Osteoblast (primary cell): ENCODE data around the gene CEP63. TPM values are rescaled to one million over a fixed set of nuclear protein-coding genes. Genes with fewer than 3 reads are reported as not detected.
"Not testable (repeated sequence)": the region's sequence is repeated elsewhere in the genome, so short reads cannot be mapped to it uniquely, and the experiment has no call there.

Source experiments
- DNase-seq: peaks from one replicate; pipeline ENCODE4 v3.0.0; 2011; ENCODE audit warnings: low spot score, mixed read lengths; ENCODE audit not compliant: insufficient read length; ENCODE audit errors: missing footprints
- H2AFZ ChIP-seq: 2 replicates; pipeline ENCODE4 v1.6.0; 2011; ENCODE audit warnings: mild to moderate bottlenecking, low read length
- H3K27ac ChIP-seq: 2 replicates; pipeline ENCODE4 v1.5.1; 2011; ENCODE audit warnings: mild to moderate bottlenecking, low read depth, low read length, moderate library complexity
- H3K27me3 ChIP-seq: 2 replicates; pipeline ENCODE4 v1.6.0; 2012; ENCODE audit warnings: mild to moderate bottlenecking, control low read depth, inconsistent platforms, low read length, moderate library complexity; ENCODE audit not compliant: insufficient read depth
- H3K36me3 ChIP-seq: 2 replicates; pipeline ENCODE4 v1.5.1; 2011; ENCODE audit warnings: mild to moderate bottlenecking, low read length, control low read depth, moderate library complexity; ENCODE audit not compliant: insufficient read depth
- H3K4me1 ChIP-seq: 2 replicates; pipeline ENCODE4 v1.5.1; 2011; ENCODE audit warnings: mild to moderate bottlenecking, low read length, control low read depth, moderate library complexity; ENCODE audit not compliant: insufficient read depth
- H3K4me2 ChIP-seq: 2 replicates; pipeline ENCODE4 v1.6.0; 2011; ENCODE audit warnings: mild to moderate bottlenecking, low read length; ENCODE audit not compliant: insufficient read depth
- H3K4me3 ChIP-seq: fragments of 200-600 bp; sonication (generic); 3 replicates; pipeline ENCODE4 v1.5.1; 2012; ENCODE audit warnings: mild to moderate bottlenecking, low read length, inconsistent platforms; ENCODE audit not compliant: insufficient read depth
- H3K79me2 ChIP-seq: 2 replicates; pipeline ENCODE4 v1.6.0; 2012; ENCODE audit warnings: mild to moderate bottlenecking, low read length, control low read depth, inconsistent platforms; ENCODE audit not compliant: insufficient read depth
- H3K9me3 ChIP-seq: 2 replicates; pipeline ENCODE4 v1.5.1; 2011; ENCODE audit warnings: low read depth, low read length, control low read depth
- H4K20me1 ChIP-seq: 2 replicates; pipeline ENCODE4 v1.6.0; 2012; ENCODE audit warnings: mild to moderate bottlenecking, low read length, control low read depth; ENCODE audit not compliant: insufficient read depth
- CTCF ChIP-seq: IDR thresholded peaks from 2 replicates; pipeline ENCODE4 v1.5.1; 2011; ENCODE audit warnings: mild to moderate bottlenecking, low read depth, low read length, moderate library complexity; ENCODE audit errors: extremely low read depth
- total RNA-seq: library from RNA; depleted of rRNA; stranded (reverse); fragments of >200 nt; gene quantifications from 2 replicates; pipeline ENCODE4 v1.2.3, GENCODE V29; 2012

Gene CEP63
- total RNA-seq, 1 donor, result 15.9 TPM

- Histone ChIP-seq H3K4me3 (no peak overlapping the region), H4K20me1 (no peaks in the 10 kb centered on the region), H3K79me2 (no peaks in the 10 kb centered on the region), H3K27ac (no peak overlapping the region), H2AFZ (no peak overlapping the region), H3K4me2 (no peak overlapping the region), H3K27me3 (peaks cover 4% of the 10 kb centered on the region), H3K9me3 (no peaks in the 10 kb centered on the region), H3K36me3 (no peaks in the 10 kb centered on the region), H3K4me1 (no peaks in the 10 kb centered on the region)
- no peak for TF ChIP-seq CTCF
- DNase-seq, result no peak
These were observed 106.9 kb downstream of the CEP63 start for GRCh38 chr3:134592806-134593205.

- Histone ChIP-seq H3K9me3 (no peaks in the 10 kb centered on the region), H3K27ac (no peak overlapping the region), H3K27me3 (peaks cover 4% of the 10 kb centered on the region), H2AFZ (no peak overlapping the region), H3K79me2 (no peaks in the 10 kb centered on the region), H4K20me1 (no peaks in the 10 kb centered on the region), H3K4me1 (no peaks in the 10 kb centered on the region), H3K4me2 (no peak overlapping the region), H3K4me3 (no peak overlapping the region), H3K36me3 (no peaks in the 10 kb centered on the region)
- no peak for TF ChIP-seq CTCF
- no peak for DNase-seq
These were observed 108.5 kb downstream of the CEP63 start for GRCh38 chr3:134594331-134594741.

GRCh38 chr3:134594986-134595385, 109.1 kb downstream of the CEP63 start:
- H3K27ac ChIP-seq, result not testable (repeated sequence)

GRCh38 chr3:134597390-134597970, 111.6 kb downstream of the CEP63 start:
- Histone ChIP-seq H3K36me3 (no peaks in the 10 kb centered on the region), H3K4me3 (no peak overlapping the region), H4K20me1 (no peaks in the 10 kb centered on the region), H3K79me2 (no peaks in the 10 kb centered on the region), H2AFZ (no peak overlapping the region), H3K4me1 (no peaks in the 10 kb centered on the region), H3K4me2 (no peak overlapping the region), H3K27me3 (peaks cover 4% of the 10 kb centered on the region), H3K27ac (no peak overlapping the region), H3K9me3 (no peaks in the 10 kb centered on the region)
- DNase-seq, result no peak
- TF ChIP-seq CTCF, result no peak

More at GRCh38 chr3:134594986-134595385, 109.1 kb downstream of the CEP63 start:
- not testable (repeated sequence) for H3K79me2 ChIP-seq, H3K9me3 ChIP-seq, H3K4me1 ChIP-seq, H3K4me2 ChIP-seq, H3K27me3 ChIP-seq, H3K4me3 ChIP-seq, DNase-seq, H2AFZ ChIP-seq, H3K36me3 ChIP-seq, H4K20me1 ChIP-seq
